ENCODE results near the gene NFASC.

DNA sequence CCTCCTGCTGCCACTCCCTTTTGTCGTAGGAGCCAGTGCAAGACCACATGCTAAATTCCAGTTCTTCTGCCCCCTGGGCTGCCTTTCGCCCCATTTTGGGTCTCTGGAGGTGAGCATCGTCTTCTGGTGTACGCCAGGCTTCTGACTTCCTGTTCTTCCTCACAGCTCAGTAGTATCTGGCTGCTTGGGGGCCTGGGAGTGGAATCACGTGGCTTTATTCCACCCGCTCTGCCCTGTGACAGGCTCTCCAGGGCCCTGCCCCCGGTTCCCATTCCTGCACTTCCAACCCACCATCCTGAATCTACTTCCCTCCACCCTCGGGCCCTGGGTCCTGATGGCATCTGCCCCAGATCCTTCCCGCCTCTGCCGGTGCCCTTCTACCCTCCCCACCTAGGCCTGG, 3.6 kb downstream of the NFASC start:
- TF ChIP-seq, protein P1, sequence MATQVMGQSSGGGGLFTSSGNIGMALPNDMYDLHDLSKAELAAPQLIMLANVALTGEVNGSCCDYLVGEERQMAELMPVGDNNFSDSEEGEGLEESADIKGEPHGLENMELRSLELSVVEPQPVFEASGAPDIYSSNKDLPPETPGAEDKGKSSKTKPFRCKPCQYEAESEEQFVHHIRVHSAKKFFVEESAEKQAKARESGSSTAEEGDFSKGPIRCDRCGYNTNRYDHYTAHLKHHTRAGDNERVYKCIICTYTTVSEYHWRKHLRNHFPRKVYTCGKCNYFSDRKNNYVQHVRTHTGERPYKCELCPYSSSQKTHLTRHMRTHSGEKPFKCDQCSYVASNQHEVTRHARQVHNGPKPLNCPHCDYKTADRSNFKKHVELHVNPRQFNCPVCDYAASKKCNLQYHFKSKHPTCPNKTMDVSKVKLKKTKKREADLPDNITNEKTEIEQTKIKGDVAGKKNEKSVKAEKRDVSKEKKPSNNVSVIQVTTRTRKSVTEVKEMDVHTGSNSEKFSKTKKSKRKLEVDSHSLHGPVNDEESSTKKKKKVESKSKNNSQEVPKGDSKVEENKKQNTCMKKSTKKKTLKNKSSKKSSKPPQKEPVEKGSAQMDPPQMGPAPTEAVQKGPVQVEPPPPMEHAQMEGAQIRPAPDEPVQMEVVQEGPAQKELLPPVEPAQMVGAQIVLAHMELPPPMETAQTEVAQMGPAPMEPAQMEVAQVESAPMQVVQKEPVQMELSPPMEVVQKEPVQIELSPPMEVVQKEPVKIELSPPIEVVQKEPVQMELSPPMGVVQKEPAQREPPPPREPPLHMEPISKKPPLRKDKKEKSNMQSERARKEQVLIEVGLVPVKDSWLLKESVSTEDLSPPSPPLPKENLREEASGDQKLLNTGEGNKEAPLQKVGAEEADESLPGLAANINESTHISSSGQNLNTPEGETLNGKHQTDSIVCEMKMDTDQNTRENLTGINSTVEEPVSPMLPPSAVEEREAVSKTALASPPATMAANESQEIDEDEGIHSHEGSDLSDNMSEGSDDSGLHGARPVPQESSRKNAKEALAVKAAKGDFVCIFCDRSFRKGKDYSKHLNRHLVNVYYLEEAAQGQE (IDR thresholded peaks at IDR 0.05; ENCODE audit: insufficient read depth in 1 of 2, low read depth in 2 of 2, low read length in 1 of 2), result no peak
- TF ChIP-seq, protein P2, sequence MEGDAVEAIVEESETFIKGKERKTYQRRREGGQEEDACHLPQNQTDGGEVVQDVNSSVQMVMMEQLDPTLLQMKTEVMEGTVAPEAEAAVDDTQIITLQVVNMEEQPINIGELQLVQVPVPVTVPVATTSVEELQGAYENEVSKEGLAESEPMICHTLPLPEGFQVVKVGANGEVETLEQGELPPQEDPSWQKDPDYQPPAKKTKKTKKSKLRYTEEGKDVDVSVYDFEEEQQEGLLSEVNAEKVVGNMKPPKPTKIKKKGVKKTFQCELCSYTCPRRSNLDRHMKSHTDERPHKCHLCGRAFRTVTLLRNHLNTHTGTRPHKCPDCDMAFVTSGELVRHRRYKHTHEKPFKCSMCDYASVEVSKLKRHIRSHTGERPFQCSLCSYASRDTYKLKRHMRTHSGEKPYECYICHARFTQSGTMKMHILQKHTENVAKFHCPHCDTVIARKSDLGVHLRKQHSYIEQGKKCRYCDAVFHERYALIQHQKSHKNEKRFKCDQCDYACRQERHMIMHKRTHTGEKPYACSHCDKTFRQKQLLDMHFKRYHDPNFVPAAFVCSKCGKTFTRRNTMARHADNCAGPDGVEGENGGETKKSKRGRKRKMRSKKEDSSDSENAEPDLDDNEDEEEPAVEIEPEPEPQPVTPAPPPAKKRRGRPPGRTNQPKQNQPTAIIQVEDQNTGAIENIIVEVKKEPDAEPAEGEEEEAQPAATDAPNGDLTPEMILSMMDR (IDR thresholded peaks at IDR 0.05), result no peak
- TF ChIP-seq POLR2AphosphoS5 (IDR thresholded peaks at IDR 0.05; ENCODE audit: low read depth, low read length) (no peak), TCF7L2 (IDR thresholded peaks at IDR 0.05; ENCODE audit: low read depth, low read length) (no peak), SIN3A (IDR thresholded peaks at IDR 0.05; ENCODE audit: borderline replicate concordance, insufficient read depth, low read depth, low read length) (no peak)
